Loucy (cell line): ENCODE measurements around the gene UTP11.

Source experiments
- H2AFZ ChIP-seq: fragments of 200-600 bp; sonication (generic); 2 replicates; pipeline ENCODE4 v1.6.0; 2016; ENCODE audit warnings: antibody characterized with exemption, mild to moderate bottlenecking, low read length, moderate library complexity
- H3F3A ChIP-seq: fragments of 200-600 bp; 2 replicates; pipeline ENCODE4 v1.6.0; 2016; ENCODE audit warnings: antibody characterized with exemption, low read depth, mild to moderate bottlenecking
- H3K27me3 ChIP-seq: fragments of 200-600 bp; sonication (generic); 2 replicates; pipeline ENCODE4 v1.6.1; 2014; ENCODE audit warnings: low read length, mild to moderate bottlenecking; ENCODE audit not compliant: insufficient read depth, poor library complexity, severe bottlenecking
- H3K36me3 ChIP-seq: fragments of 200-600 bp; sonication (generic); 2 replicates; pipeline ENCODE4 v1.6.1; 2016; ENCODE audit warnings: low read length; ENCODE audit not compliant: insufficient read depth
- H3K4me1 ChIP-seq: fragments of 200-600 bp; sonication (generic); 2 replicates; pipeline ENCODE4 v1.5.1; 2014; ENCODE audit warnings: low read length, mild to moderate bottlenecking; ENCODE audit not compliant: insufficient read depth, poor library complexity, severe bottlenecking
- H3K4me2 ChIP-seq: fragments of 200-600 bp; sonication (generic); 2 replicates; pipeline ENCODE4 v1.6.0; 2014; ENCODE audit warnings: antibody characterized with exemption, low read length, low read depth, mild to moderate bottlenecking; ENCODE audit not compliant: poor library complexity, severe bottlenecking
- H3K4me3 ChIP-seq: fragments of 200-600 bp; sonication (generic); 2 replicates; pipeline ENCODE4 v1.5.1; 2014; ENCODE audit warnings: low read length, mild to moderate bottlenecking, mixed read lengths; ENCODE audit not compliant: poor library complexity, severe bottlenecking
- H3K79me2 ChIP-seq: fragments of 200-600 bp; sonication (generic); 2 replicates; pipeline ENCODE4 v1.6.1; 2014; ENCODE audit warnings: low read length; ENCODE audit not compliant: insufficient read depth
- H3K9ac ChIP-seq: fragments of 200-600 bp; sonication (generic); 2 replicates; pipeline ENCODE4 v1.6.0; 2014; ENCODE audit warnings: mild to moderate bottlenecking, low read depth, low read length, moderate library complexity; ENCODE audit not compliant: poor library complexity, severe bottlenecking
- H3K9me2 ChIP-seq: fragments of 200-600 bp; sonication (generic); replicated peaks from 2 replicates; pipeline ENCODE4 v1.6.1; 2016; ENCODE audit warnings: low read depth, low read length, mixed read lengths
- H3K9me3 ChIP-seq: fragments of 200-600 bp; sonication (generic); 2 replicates; pipeline ENCODE4 v1.6.1; 2014; ENCODE audit warnings: mild to moderate bottlenecking, antibody characterized with exemption, low read length, low read depth; ENCODE audit not compliant: insufficient read depth
- H4K20me1 ChIP-seq: fragments of 200-600 bp; sonication (generic); 2 replicates; pipeline ENCODE4 v1.6.0; 2014; ENCODE audit warnings: antibody characterized with exemption, low read length, mild to moderate bottlenecking; ENCODE audit not compliant: insufficient read depth, poor library complexity, severe bottlenecking
- CTCF ChIP-seq: fragments of 200-600 bp; sonication (generic); conservative IDR thresholded peaks from 2 replicates; pipeline ENCODE4 v1.5.1; 2014; ENCODE audit warnings: mild to moderate bottlenecking, antibody characterized with exemption, low read length
- EZH2phosphoT487 ChIP-seq: fragments of 200-600 bp; IDR thresholded peaks from 2 replicates; pipeline ENCODE4 v1.6.1; 2018; ENCODE audit warnings: antibody characterized with exemption, mild to moderate bottlenecking, moderate library complexity, borderline replicate concordance

UTP11 gene

GRCh38 chr1:38045401-38046332 lies 33.1 kb downstream of the UTP11 start:
- no peaks in the 10 kb centered on the region for H3K79me2 ChIP-seq
- H3K9me2 ChIP-seq = no peaks in the 10 kb centered on the region
- no peaks in the 10 kb centered on the region for H4K20me1 ChIP-seq
- H3K27me3 ChIP-seq = no peaks in the 10 kb centered on the region
- no peaks in the 10 kb centered on the region for H3K36me3 ChIP-seq
- no peak overlapping the region for H2AFZ ChIP-seq
- no peaks in the 10 kb centered on the region for H3K4me1 ChIP-seq
- no peak overlapping the region for H3K4me3 ChIP-seq
- H3F3A ChIP-seq = no peaks in the 10 kb centered on the region
- TF ChIP-seq CTCF (no peak), EZH2phosphoT487 (no peak)
- no peak overlapping the region for H3K9ac ChIP-seq
- no peaks in the 10 kb centered on the region for H3K9me3 ChIP-seq
- H3K4me2 ChIP-seq = no peak overlapping the region

- Histone ChIP-seq H3K27me3 (no peaks in the 10 kb centered on the region), H3K4me1 (no peaks in the 10 kb centered on the region), H3K4me3 (no peak within 1 kb of the TSS), H3K4me2 (no peak within 1 kb of the TSS), H3K36me3 (no peaks in the 10 kb centered on the region), H2AFZ (no peak within 1 kb of the TSS), H3K9me3 (no peaks in the 10 kb centered on the region), H3F3A (no peaks in the 10 kb centered on the region), H3K79me2 (no peaks in the 10 kb centered on the region), H3K9me2 (no peaks in the 10 kb centered on the region), H4K20me1 (no peaks in the 10 kb centered on the region), H3K9ac (no peak within 1 kb of the TSS)
- TF ChIP-seq EZH2phosphoT487 (no peak), CTCF (no peak)
Measured at GRCh38 chr1:38046333-38046883, 33.9 kb downstream of the UTP11 start, which contains the start of gene POU3F1. POU3F1 (minus strand) TSS chr1:38046793; CDS start chr1:38046743, 50 bp downstream.

GRCh38 chr1:38046884-38047602 lies 34.5 kb downstream of the UTP11 start:
- Histone ChIP-seq H3F3A (no peaks in the 10 kb centered on the region), H3K27me3 (no peaks in the 10 kb centered on the region), H3K4me3 (no peak overlapping the region), H3K4me1 (no peaks in the 10 kb centered on the region), H3K4me2 (no peak overlapping the region), H3K9me3 (no peaks in the 10 kb centered on the region), H2AFZ (no peak overlapping the region), H3K9ac (no peak overlapping the region), H4K20me1 (no peaks in the 10 kb centered on the region), H3K36me3 (no peaks in the 10 kb centered on the region), H3K79me2 (no peaks in the 10 kb centered on the region), H3K9me2 (no peaks in the 10 kb centered on the region)
- TF ChIP-seq CTCF = no peak
- no peak for TF ChIP-seq EZH2phosphoT487
